CD4-positive, alpha-beta T cell treated with Interleukin-1 beta for 1 hour (primary cell): ENCODE results near the gene XAB2.

Experiments used
- DNase-seq, 2 donors: peaks; one replicate each; pipeline ENCODE4 v3.0.0-alpha.2; 2020 to 2022

The XAB2 gene

DNA sequence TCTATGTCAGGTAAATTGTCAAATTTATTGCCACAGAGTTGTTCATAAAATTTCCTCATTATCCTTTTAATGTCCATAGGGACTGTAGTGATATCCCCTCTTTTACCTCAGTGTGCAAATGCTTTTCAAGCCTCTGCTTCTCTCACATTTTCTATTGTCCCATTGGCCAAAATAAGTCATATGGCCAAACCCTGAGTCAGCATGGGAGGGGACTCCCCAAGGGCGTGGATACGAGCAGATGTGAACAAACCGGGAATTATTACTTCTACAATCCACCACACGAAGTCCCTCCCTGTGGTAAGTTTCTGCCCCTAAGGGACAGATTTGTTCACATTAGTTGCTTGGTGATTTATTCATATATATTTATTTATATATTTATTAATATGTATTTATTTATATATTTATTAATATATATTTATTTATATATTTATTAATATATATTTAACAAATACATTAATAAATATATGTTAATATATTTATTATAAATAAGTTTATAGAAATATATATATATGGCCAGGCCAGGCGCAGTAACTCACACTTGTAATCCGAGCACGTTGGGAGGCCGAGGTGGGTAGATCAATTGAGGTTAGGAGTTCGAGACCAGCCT, 53.8 kb downstream of the XAB2 start:
- peak in 1 of 2 donors; percentile 19 for DNase-seq

DNA sequence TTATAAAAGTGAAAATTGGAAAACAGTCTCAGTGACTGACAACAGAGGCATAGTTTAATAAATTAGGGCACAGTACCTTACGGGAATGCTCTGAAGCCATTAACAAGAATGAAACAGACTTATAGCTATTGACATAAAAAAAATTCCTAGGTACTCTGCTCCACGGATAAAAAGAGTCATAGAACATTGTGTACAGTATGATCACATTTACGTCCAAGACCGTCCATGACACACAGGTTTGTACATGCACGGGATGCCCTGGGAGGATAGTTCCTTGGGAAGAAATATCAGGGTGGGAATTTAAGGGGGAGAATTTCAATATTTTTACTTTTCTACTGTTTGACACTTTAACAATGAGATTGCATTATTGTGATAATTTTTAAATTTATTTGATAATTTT, 58.6 kb downstream of the XAB2 start:
- no peak for DNase-seq
